ENCODE measurements around the gene EML6. TPM values are rescaled to one million over a fixed set of nuclear protein-coding genes. Genes with fewer than 3 reads are reported as not detected.
"Not testable (repeated sequence)": the region's sequence is repeated elsewhere in the genome, so short reads cannot be mapped to it uniquely, and the experiment has no call there.

The EML6 gene
- total RNA-seq, 1 experiment from 2014 or later: 1.6 TPM

DNA sequence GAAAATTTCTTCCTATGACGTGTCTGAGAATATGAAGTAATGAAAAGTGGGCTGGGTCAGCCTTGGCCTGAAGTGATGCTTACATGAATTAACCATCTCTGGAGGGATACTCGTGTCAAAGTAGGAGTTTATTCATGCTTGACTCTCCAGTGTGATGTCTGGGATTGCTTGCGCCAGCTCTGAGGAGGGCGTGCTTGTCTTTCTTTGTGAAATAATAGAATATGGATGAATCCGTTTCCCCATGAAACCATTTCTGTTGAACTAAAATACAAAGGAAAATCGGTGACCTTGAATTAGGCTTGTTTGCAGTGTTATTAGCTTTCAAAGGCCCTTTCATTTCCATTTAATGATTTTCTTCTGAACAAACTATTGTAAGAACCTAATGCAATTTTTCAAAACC is 77.9 kb downstream of the EML6 start:
- no peak for DNase-seq (ENCODE audit: low read depth)

DNA sequence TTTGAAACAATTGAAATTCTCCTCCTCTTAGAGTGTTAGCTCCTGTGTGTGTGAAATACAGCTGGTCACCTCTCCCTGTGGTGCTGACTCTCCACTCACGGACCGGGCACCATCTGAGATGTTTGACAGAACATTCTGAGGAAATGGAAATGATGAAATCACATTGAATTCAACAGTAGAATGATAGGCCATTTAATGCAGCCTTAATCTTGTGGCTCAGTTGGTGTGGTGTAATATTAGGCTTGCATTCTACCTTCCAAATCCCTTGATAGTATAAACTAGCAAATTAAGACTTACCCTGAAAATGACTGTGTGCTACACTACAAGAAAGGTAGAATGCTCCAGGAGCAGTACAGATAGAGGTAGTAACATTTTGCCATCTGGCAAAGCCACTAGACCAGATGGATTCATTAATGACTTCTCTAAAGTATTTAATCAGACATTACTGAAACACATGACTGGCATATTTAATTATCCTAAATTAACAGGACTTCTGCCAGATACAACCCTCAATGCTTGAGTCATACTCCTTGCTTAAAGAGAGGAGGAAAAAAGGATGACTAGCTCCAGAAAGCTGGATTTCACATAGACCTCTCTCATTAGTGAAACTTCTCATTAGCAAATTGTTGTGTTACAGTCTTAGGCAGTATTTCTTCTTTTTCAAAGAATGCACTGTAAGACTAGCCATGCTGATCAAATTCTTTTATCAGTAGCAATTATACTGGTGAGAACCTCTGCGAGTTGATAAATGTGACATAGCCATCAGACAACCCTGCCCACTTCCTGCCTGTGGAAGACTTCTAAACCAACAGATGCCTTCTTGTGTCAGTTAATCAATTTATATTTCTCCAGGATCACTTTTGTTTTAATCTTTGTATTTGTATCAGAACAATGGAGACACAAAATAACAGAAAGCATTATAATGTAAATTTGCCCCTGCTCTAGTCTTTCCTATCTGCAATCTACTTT is 80.6 kb downstream of the EML6 start:
- DNase-seq (ENCODE audit: low read depth): peak; percentile 24

DNA sequence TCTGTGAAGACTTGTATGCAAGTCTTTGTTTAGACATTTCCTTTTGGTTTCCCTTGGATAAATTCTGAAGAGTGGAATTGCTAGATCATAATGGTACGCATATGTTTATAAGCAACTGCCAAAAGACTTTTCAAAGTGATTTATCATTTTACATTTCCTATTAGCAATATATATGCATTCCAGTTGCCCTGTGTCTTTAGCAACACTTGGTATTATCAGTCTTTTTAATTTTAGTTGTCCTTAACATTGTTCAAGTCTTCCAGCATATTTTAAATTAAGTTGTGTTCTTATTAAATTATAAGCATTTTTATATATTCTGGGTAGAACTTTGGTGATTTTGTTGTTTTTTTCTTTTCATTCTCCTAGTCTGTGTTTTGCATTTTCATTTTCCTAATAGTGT is 81.8 kb downstream of the EML6 start:
- no peak for DNase-seq (ENCODE audit: low read depth)

DNA sequence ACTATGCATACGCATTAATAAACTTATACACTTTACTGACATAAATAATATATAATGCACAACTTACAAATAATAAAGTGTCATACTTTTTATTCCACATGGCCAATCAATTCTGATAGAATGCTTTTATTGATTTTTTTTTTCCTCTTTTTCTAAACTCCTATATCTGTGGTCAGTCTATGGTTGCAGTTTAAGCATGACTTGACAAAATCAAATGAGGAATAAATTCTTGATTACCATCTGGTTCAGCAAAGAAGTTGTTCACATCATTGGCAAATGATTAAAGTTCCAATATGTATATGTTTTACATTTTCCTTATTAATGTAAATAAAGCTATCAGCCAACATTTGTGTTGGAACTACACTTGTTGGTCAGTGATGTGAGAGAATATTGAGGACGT is 83.5 kb downstream of the EML6 start:
- no peak for DNase-seq (ENCODE audit: low read depth)

DNA sequence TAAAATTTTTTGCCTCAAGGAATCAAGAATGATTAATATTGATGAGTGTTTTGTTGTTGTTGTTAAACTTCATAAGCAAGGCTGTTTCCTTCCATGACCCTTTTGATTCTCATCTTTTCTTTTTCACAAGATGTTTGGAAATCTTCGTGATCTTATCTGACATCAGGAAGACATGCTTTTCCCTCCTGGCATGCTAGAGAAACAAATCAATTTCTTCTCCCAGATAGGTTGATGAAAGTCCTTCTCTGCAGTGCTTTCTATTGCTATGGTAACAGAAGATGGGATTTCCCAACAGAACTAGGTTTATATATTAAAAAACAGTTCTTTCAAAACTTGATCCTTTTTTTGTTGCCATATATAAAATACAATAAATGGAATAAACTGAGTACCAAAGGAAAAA is 85.2 kb downstream of the EML6 start:
- DNase-seq (ENCODE audit: low read depth): peak; percentile 10

DNA sequence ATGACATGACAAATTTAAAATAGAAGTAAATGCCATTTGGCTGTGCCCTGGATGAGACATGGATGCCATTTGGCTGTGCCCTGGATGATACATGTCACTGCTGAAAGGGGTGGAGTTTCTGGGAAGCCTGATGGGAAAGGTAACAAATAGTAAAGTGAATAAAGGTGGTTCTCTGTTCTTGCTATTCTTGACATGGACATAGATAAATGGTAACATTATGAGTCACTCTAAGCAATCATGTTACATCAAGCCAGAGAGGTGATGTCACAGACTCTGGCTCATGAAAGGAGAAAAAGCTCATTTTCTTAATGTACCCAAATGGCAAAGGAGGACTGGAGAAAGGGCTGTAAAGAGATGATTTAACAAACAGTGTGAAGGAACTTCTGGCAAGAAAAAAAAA is 86.4 kb downstream of the EML6 start:
- peak; percentile 53 for DNase-seq (ENCODE audit: low read depth)

DNA sequence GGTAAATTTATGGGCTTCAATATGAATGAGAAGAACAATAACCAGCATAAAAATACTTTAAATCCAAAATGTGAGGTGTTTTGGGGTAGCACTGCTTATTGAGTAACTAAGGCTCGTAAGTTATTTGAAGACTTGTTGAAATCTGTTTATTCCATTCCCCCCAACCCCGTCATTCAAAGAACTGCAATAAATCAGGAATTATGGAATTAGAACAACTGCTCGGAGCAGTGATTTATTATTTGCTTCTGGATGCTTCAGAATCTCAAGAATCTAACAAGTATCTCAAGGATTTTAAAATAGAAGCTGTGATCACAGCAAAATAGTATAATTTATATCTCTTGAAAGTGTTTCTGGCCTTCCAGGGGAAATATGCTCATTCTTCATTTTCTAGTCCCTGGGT is 86.8 kb downstream of the EML6 start:
- DNase-seq (ENCODE audit: low read depth): no peak

DNA sequence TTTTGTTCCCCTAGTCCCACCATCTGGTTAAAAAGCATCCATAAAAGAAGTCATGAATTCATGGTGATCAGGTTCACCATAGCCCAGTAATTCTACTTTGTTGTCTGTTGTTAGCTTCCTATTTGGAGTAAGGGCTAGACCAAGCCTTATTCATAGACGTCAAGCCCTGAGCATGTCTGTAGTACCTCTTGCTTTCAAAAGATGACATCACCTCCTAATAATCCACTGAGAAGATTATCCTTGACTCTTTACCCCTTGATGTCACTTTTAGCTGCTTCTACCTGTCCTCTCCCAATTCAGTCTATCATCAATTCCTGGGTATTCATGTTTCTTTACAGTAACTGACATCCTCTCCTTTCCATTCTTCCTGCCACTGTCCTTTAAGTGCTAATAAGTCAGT is 90.1 kb downstream of the EML6 start:
- no peak for DNase-seq (ENCODE audit: low read depth)

DNA sequence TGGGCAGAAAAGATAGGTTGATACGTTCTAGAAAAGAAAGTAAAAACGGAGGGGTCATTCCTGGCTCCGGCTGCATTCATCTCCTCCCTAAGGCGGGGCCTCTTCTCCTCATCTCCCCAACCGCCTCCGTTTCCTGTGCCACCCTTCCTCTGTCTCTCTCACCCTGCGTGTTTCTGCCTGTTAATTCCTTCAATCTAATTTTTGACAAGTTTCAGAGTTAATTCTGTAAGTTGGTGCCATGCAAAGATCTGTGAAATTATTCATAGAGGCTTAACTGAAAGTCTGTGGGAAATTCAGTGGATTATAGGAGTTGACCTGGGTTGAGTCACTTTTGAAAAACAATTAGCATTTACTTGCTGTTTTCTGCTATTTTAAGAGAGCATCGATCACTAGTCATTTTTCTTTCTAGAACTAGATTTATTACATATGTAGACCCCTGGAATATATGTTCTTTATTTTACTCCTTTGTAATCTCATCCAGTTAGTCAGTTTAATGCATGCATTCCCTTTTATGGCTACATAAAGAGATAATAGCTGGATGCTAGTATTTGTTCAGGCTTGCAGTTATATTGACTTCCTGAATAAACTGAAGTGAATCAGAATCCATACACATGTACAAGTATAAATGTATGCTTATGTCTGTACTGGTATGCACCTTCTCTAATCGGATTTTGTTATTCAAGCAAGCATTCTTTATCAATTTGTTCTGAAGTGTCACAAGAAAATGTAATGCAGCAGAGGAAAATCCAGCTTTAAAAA is 91.1 kb downstream of the EML6 start:
- DNase-seq (ENCODE audit: low read depth): no peak

DNA sequence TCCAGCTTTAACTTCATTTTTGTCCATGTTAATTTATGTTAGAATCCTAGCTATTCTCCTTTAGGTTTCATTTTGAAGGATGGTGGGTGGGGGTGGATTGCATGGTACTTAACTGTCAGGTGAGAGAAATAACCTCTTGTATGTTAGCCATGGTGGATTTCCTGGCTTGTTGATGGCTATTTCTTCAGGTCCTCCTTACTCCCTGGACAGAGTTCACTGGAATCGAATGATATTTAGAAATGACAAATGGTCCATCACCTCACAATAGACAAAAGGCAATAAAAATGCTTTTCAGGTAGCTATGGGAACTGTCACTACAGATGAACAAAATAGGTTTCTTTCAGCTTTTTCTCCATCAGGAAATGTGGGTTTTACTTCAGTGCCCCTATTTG is 91.7 kb downstream of the EML6 start:
- no peak for DNase-seq (ENCODE audit: low read depth)

DNA sequence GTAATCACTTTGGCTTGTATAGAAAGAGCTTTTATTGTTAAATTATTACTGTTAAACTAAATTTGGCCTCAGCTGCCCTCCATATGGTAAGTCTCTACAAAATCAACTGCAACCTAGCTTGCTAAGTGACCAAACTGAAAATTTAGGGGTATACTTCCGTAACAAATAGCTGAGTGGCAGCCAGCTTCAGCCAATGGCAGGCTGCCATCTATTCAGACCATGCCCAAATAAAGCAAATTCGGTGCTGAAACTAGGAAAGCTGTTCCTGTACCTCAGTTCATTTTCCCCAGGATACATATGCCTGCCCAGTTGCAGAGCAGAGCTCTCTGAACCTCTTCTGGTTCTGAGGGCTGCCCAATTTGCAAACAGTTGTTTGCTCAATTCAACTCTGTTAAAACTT is 94.8 kb downstream of the EML6 start:
- DNase-seq (ENCODE audit: low read depth): no peak

DNA sequence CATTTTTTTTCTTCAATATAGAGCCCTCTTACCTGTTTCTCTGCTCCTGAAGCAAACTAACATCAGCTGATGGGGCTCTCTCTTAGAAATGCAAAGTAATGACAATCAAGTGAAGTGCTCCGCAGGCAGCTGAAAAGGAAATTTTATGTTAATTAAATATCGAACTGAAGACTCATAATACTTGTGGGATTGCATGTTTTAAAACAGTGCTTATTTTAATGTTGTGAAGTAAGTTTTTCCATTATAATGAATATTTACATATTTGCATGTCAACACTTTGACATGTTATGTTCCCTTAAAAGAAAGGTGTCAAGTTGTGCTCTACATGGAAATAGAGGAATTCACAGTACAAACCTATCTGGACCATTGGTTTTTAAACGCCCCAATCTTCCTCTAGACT is 97.1 kb downstream of the EML6 start:
- DNase-seq (ENCODE audit: low read depth): no peak

DNA sequence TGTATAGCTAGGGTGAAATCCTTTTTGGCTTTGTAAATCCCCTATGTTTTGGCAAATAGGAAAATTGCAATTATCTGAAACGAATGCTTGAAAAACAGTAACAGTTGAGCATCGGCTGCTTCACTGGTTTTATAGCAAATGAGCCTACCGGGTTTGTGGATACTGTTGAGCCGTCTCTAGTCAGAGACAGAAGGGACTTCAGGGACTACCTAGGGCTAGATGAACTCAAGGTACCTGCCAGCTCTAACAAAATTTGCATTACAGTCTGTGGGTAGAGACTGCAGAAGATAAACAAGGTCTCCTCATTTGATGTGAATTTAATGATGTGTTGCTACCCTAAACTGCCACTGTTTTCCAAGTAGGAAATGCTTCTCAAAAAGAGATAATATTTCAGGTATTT is 101.1 kb downstream of the EML6 start:
- no peak for DNase-seq (ENCODE audit: low read depth)

DNA sequence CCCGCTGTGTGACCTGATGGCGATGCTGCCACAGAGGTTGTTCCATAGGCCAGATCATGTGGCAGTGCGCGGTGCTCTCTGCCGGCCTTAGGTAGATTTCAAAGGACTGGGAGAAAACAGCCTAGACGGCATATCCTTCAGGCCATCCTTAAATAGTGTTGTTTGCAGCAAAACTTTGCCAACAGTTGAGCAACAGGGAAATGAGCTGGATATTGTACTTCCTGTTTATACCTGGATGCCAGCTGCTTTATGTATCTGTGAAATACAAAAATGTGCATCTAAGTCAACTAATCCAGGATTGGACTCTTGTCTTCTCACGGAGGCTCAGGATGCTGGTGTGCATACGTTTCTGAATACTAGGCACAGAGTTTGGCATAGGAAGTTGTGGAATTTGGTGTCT is 107.1 kb downstream of the EML6 start:
- no peak for DNase-seq (ENCODE audit: low read depth)

DNA sequence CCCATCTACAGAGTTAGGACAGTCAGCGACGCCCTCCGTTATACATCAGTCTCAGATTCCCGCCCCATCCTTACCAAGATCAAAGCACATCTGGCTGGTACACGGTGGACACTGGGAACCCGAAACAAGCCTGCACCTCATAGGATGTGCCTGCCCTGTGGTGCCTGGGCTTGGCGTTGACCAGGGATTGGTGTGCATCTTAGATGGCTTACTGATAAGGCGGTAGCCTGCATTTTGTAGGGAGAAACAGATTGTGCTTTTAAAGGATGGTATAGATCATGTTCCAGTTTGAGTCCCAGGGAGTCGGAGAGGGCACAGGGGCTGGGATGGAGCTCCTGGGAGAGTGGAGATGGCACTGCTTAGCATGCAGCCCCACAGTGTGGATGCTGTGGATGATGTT is 108.0 kb downstream of the EML6 start:
- DNase-seq (ENCODE audit: low read depth): no peak

DNA sequence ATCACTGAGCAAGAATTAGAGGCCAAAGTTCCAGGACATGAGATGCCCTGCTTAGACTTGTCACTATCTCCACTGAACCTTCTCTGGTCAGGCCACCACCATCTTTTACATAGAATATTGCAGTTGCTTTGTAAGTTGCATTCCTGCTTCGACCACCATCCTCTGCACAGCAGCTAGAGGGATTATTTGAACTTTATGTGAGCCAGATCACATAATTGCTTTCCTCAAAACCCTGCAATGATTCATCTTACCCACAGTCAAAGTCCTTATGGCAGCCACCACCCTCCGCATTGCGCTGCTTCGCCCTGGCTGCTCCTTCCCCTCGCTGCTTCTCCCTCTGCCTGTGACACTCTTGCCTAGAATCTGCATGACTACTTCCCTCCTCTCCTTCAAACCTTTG is 111.3 kb downstream of the EML6 start:
- no peak for DNase-seq (ENCODE audit: low read depth)

DNA sequence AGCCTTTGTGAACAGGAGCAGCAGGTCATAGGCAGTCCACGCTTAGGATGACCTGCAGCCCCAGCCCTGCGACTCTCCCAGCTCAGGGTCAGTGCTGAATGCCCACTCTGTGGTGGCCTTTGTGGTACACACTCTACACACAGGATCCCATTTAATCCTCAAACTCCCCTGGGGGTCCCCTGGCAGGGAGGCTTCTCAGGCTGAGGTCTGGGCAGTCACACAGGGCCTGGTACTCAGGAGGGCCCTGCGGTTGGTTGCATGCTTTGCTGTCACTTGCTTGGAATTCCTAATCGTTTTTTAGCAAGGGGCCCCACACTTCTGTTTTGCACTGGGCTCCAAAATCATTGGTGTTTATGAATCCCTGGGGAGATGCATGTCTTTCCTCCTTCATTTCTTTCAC is 113.0 kb downstream of the EML6 start:
- DNase-seq (ENCODE audit: low read depth): no peak

DNA sequence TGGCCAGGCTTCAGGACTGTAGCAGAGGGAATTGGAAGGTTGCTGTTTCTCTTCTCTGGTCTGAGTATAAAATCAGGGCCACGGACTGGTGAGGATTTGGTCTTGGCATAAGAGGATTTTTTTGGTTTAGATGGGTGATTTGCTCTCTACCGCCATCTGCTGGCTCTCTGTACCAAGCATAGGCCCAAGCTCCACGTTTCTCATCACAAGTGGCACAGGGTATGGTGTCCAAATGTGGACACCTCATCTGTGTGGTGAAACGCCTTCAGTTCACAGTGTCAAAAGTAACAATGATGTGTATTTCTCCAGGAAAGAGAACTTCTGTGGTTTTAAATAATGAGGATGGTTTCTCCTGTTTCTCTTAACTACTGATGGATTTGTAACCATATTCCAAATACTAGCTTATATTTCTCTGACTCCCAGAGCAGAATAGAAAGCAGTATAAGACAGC is 115.1 kb downstream of the EML6 start:
- DNase-seq (ENCODE audit: low read depth): peak; percentile 64

DNA sequence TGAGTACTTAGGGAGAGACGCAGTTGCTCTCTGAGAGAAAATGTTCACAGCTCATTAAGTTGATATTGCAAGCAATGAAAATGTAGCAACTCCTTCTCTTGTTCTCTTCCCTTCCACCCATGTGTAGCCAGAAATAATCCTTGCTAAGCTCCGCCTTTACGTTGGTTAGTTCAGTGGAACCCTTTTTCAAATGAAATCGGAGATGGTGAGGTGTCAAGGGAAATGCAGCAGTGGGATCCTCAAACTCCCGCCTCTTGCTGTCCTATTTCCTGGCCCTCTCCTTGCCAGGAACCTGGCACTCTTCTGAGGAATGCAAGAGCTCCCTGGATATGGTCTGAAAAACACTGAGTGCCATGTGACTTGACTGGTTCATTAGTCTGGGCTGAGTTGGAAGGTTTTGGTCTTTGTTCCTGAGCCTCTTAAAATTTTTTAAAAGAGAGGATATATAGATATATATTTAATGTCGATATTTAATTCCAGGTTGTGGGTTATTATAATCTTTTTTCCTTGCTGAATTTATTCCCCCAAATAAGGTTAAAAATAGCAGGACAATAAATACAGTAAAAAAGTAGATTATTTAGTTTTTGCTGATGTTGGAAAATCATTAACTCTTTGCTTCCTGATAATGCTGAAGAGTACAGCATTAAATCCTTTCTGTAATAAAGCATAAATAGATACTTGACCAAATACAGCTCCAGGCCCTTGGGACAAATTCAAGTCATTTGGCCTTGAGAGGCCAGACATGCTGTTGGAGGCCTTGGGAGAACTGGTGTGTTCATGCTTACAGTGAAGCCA is 116.2 kb downstream of the EML6 start:
- DNase-seq (ENCODE audit: low read depth): no peak

DNA sequence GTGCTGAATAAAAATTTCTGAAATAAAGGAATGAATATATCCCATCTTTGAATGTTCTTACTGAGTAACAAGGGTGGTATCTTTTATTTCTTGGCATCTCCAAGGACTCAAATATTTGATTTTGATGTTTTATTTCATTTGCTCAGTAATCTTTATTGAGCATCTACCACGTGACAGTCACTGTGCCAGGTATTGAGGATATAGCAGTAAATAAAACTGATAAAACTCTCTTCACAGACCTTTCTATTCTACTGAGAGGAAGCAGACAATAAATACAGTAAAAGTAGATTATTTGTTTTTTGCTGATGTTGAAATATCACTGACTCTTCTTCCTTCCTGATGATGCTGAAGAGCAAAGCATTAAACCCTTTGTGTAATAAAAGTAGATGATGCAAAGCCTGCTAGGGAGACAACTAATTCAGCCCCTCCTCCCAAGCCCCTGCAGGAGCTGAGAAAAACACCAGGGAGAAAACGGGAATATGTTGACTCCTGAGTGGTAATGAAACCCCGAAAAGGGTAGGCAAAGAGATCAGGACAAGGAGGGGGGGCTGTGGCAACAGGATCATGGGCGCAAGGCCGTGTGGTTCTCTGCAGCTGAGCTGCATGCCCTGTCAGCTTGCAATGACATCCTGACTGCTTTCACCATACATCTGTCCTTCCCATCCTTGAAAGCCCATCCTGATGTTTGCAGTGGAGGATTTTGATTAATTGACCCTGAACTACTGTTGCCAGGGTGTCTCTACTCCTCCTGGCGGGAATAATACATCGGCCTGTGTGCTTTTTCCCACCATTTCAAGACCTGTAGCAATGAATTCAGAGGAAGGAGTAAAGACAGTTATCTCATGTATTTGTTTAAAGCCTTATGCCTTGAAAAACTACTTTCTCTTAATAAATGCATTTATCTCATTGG is 117.4 kb downstream of the EML6 start:
- DNase-seq (ENCODE audit: low read depth): no peak

DNA sequence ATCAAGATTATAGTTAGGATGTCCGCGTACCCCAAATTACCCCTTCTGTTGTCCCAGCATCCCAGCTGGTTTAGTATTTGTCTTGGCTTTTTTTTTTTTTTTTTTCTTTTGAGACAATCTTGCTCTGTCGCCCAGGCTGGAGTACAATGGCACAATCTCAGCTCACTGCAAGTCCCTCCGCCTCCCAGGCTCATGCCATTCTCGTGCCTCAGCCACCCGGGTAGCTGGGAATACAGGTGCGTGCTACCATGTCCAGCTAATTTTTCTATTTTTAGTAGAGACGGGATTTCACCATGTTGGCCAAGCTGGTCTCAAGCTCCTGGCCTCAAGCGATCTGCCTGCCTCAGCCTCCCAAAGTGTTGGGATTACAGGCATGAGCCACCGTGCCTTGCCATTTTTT is 118.0 kb downstream of the EML6 start:
- DNase-seq (ENCODE audit: low read depth): not testable (repeated sequence)
